DMS114 treated with DMSO at 0.1 percent for 48 hours (cell line): Measurements from ENCODE around the gene NUBP1.
"Not testable (repeated sequence)": the region's sequence is repeated elsewhere in the genome, so short reads cannot be mapped to it uniquely, and the experiment has no call there.

Experiments
- DNase-seq: peaks from one replicate; lab custom pipeline; 2025; ENCODE audit not compliant: unreplicated experiment; lab: John Stamatoyannopoulos, UW

The NUBP1 gene

DNA sequence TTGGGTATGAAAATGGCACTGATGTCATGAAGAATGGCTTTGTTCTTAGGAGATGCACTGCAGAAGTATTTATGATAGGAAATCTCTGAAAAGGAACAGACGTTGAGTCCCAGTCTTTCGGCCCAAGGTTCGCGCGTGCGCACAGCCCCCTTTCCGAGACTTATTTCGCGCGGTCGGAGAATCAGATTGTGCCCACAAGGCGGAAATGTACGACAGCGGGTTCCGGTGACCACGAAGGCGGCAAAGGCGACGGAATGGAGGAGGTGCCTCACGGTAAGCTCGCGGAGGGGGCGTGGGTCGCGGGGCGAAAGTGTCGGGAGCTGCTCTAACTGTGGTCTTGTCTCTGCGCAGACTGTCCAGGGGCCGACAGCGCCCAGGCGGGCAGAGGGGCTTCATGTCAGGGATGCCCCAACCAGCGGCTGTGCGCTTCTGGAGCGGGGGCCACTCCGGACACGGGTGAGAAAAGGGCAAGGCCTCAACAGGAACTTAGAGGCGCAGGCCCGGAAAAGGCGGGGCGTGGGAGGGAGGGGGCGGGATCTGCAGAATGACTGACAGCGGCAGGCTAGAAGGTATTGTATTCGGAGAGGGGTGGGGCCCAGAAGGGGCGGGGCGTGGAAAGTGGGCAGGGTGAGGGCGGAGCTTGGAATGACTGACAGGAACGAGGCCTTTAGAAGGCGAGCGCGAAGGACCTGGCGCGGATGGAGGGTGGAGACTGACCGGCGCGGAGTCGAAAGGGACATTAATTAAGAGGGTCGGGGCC lies at the start of gene NUBP1:
NUBP1 (plus strand) TSS at position 233 of the 760 bp plus-strand sequence; CDS start at position 255, 22 bp downstream.
- DNase-seq, result peak; percentile 93

DNA sequence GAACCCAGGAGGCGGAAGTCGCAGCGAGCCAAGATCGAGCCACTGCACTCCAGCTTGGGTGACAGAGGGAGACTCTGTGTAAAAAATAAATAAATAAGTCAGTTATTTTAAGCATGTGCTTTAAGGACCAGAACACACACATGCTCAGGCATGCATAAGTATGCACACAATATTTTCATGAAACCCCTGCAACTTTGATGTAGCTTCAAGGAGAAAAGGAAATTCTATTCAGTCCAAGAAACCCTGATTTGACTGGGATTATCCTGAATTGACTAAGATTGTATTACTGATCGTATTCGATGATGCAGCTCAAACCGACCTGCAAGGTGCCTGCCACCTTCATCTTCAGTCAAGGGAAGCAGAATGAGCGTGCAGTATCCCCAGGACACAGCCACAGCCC lies 49.8 kb upstream of the NUBP1 start:
- DNase-seq, result no peak

DNA sequence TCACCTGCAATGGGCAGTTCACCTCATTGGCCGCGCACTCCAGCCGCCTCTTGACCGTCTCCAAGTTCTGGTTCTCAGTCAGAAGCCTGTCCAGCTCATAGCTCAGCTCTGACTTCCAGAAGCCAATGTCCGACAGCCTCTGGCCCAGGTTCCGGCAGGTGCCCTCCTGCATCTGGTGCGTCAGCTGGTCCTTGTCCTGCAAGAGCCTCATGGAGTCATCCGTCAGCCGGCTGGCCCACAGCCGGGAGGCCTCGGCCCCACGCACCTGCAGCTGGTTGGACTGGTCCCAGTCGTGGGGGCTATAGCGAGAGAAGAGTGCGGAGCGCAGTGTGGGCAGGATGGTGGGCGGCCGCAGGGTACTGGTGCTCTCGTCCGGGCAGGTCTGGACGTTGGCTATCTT lies 49.3 kb upstream of the NUBP1 start:
- DNase-seq, result no peak

DNA sequence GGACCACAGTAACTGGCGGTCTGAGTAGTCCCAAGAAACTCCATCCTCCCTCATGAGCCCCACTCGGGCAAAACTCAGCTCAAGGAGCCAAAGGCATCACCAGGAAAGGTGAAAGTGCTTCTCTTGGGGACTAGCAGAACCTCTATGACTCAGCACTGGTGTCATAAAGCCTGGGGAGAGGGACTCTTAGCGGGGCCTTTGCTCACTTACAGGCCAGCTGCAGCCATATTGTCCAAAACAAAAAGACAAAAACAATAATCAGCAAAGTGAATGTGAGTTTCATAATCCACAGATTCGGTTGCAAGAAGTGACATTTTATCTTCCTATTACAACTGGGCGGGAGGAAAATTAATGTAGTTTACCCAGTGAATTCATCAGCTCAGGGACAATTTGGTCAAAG lies 48.8 kb upstream of the NUBP1 start, which contains the start of gene TEKT5:
TEKT5 (minus strand) TSS at position 101 of the 400 bp plus-strand sequence; CDS start at position 44, 57 bp downstream.
- DNase-seq, result no peak

DNA sequence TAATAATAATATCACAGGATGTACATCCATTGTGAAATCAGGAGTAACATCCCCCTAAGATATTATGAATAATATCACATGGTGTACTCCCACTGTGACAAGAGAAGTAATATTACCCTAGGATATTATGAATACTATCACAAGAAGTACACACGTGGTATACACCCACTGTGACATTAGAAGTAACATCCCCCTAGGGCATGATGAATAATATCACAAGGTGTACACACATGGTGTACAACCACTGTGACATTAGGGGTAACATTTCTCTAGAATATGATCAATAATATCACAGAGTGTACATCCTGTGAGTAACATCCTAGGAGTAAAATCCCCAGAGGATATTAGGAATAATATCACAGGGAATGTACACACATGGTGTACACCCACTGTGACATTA lies 43.9 kb upstream of the NUBP1 start:
- no peak for DNase-seq

- no peak for DNase-seq
Measured at GRCh38 chr16:10708969-10709368, 34.7 kb upstream of the NUBP1 start.

DNA sequence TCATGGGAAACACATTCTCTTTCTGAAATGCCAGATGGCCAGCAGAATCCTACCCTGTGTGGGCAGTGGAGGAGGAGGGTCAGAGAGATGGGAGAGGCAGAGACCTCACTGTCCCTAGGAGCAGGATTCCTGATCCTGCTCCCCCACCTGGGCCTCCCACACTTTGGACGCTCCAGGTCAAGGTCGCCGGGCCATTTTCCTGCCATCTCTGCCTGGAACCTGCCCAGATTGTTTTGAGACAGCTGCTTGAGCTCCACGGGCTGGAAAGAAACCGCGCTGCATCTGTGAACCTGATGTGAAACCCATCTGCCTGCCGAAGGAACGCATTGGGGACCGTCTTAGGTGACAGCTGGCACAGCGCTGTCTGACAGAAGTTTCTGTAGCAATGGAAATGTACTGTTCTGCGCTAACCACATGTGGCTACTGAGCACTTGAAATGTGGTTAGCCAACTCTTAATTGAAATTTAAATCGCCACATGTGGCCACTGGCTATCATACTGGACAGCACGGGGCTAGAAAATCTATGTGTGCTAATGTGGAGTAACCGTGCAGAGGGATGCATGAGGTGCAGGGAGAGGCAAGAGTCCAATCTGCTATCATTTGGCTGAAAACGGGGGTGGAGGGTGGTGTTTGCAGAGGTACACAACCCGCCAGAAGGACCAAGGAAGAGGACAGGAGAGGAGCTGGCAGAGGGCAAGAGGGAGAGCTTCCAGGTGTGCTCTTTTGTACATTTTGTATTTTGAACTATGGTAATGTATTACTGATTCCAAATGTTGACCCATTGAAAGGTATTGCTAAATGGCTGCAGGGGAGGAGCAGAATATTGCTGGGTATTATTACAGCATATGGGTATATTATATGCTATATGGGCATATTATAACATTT lies 15.4 kb upstream of the NUBP1 start:
- DNase-seq, result no peak

GRCh38 chr16:10729104-10730048 lies 14.3 kb upstream of the NUBP1 start:
- no peak for DNase-seq

DNA sequence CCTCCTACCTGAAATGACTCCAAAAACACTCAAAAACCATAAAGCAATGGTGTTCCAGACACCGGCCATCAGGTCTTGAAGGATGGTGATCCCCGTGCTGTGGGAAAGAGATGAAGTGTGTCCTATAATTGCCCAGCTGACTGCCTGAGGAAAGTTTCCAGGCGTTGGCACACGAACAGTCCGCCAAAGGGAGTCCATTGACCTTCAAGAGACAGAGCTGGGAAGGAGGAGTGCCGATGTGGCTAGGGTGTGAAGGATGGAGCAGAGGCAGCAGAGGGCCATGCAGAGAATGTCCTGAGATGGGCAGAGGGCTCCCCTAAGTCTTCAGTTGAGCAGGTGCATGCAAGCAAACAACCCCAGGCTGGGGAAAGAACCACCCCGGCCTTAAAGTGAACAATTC lies 11.9 kb upstream of the NUBP1 start:
- DNase-seq, result no peak

DNA sequence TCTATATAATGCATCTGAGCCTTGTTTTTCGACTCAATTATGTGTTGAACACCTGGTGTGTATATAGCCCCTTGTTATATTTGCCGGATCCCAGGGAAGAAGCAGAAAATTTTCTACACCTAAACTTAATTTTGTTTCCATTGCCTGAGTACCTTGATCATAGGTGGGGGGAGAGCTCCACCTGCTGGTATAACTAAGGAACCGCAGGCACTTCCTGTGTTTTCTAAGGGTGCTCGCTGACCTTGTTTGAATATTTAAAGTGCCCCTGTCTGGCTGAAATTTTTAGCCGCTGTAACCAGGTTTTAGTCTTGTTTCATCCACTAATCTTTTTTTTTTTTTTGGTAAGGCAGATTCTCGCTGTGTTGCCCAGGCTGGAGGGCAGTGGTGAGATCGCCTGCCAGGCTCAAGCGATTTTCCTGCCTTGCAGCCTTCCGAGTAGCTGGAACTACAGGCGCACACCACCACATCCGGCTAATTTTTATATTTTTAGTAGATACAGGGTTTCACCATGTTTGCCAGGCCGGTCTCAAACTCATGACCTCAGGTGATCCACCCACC lies 6.5 kb upstream of the NUBP1 start:
- DNase-seq, result peak; percentile 39

- DNase-seq, result no peak
Measured at GRCh38 chr16:10738231-10739077, 5.2 kb upstream of the NUBP1 start.

DNA sequence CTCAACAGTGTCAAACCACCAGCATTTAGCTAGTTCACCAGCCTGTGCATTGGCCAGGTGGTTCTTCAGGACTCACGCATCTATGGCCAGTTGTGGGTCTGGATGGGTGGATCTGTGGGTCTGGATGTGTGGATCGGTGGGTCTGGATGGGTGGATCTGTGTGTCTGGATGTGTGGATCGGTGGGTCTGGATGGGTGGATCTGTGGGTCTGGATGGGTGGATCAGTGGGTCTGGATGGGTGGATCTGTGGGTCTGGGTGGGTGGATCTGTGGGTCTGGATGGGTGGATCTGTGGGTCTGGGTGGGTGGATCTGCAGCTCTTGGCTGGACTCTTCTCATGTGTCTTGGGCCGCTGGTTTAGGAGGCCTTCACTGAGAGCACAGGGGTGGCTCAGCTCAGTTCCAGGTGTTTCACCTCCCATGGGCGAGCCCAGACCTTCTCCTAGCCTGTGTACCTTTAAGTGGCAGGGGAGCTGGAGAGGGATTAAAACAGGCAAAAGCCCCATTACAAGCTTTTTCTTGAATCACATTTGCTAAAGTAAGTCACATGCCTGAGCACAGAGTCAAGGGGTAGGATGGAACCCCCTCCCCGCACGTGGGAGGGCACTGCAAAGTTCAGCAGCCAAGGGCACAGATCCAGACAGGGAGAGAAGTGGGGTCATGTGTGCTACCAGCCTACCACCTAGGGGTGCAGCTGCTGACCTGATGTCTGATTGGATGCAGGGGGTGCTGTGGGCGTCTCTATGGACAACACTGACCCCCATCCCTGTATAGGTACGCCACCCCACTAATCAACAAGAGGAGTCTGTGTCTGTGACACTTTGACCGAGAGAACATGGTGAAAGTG lies 3.4 kb upstream of the NUBP1 start:
- DNase-seq, result no peak

DNA sequence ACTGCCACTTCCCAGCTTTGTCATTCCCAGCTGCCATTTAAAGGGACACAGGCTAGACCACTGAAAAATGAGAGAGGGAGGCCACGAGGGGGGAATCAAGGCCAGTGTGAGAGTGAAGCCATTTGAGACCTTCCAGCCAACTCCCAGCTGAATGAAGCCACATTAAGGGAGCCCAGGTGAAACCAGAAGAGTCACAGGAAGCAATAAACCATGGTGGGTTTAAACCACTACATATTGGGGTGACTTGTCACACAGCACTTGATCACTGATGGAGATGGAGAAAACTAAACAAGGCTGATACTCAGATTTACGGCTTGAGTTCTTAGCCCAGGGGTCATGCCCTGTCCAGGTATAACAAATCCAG lies 2.8 kb upstream of the NUBP1 start:
- DNase-seq, result no peak

- DNase-seq, result not testable (repeated sequence)
Measured at GRCh38 chr16:10741249-10741648, 2.4 kb upstream of the NUBP1 start.

- no peak for DNase-seq
Measured at GRCh38 chr16:10741844-10742243, 1.8 kb upstream of the NUBP1 start.

DNA sequence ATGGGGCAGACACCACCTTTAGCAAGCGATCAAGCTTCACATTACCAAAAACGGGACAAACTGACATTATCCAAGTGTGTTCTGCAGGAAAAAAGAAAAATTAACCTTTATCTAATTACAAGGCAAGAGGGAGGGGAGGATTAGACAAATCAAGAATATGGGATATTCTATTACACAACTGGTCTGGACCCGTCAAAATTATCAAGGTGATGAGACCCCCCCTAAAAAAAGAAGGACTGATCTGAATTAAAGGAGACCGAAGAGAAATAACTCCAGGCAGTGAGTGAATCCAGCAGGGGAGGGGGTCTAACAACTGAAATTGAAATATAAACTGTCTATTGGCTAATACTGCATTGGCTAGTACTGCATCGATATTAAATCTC lies 424 bp upstream of the NUBP1 start:
- no peak for DNase-seq

DNA sequence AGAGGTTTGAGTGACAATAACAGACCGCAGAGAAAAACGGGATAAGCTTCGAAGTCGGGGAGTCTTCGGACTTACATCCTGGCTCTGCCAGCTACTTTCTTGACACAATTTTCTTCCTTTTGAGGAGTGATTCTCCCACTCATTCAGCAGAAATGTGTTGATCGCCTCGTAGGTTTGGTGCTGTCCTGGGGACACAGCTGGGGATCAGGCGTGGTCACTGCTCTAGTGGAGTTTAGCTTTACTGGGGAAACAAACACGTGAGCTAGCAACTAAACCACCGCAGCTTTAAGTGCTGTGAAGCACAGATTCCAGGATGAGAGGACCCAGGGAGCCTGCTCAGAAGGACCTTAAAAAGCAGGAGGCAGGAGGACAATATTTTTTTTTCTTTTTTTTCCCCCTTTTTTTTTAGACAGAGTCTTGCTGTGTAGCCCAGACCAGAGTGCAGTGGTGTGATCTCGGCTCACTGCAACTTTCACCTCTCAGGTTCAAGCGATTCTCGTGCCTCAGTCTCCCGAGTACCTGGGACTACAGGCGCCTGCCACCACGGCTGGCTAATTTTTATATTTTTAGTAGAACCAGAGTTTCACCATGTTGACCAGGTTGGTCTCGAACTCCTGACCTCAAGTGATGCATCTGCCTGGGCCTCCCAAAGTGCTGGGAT lies 858 bp downstream of the NUBP1 start:
- no peak for DNase-seq

- DNase-seq, result no peak
Measured at GRCh38 chr16:10745841-10746240, 2.2 kb downstream of the NUBP1 start.
